WI38 (cell line): ENCODE measurements around the gene EYA2.

Experiments used
- H3K4me3 ChIP-seq: 2 replicates; pipeline ENCODE4 v1.5.1; 2011; ENCODE audit warnings: low read depth, mild to moderate bottlenecking, control low read depth, low read length
- TF ChIP-seq, protein P1 (sequence below): IDR thresholded peaks from 2 replicates; pipeline ENCODE4 v1.5.1; 2012; ENCODE audit warnings: low read depth, mild to moderate bottlenecking, control low read depth, low read length

EYA2 gene

GRCh38 chr20:47235853-47236638 is 341.4 kb downstream of the EYA2 start:
- H3K4me3 ChIP-seq = no peak overlapping the region
- TF ChIP-seq, protein P1, sequence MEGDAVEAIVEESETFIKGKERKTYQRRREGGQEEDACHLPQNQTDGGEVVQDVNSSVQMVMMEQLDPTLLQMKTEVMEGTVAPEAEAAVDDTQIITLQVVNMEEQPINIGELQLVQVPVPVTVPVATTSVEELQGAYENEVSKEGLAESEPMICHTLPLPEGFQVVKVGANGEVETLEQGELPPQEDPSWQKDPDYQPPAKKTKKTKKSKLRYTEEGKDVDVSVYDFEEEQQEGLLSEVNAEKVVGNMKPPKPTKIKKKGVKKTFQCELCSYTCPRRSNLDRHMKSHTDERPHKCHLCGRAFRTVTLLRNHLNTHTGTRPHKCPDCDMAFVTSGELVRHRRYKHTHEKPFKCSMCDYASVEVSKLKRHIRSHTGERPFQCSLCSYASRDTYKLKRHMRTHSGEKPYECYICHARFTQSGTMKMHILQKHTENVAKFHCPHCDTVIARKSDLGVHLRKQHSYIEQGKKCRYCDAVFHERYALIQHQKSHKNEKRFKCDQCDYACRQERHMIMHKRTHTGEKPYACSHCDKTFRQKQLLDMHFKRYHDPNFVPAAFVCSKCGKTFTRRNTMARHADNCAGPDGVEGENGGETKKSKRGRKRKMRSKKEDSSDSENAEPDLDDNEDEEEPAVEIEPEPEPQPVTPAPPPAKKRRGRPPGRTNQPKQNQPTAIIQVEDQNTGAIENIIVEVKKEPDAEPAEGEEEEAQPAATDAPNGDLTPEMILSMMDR = no peak

DNA sequence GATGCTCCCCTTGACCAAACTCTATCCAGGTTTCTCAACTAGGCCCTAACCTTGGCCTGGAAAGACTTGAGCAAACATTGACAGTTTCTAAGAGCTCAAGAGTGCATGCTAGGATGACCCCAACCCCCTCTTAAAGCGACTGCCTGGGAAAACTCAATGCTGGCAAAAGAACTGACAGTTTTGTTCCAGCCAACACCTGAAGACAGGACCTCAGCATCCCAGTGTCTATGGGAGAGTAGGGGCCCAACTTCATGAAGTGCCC is 341.9 kb downstream of the EYA2 start:
- TF ChIP-seq, protein P1 = no peak
- no peak overlapping the region for H3K4me3 ChIP-seq

DNA sequence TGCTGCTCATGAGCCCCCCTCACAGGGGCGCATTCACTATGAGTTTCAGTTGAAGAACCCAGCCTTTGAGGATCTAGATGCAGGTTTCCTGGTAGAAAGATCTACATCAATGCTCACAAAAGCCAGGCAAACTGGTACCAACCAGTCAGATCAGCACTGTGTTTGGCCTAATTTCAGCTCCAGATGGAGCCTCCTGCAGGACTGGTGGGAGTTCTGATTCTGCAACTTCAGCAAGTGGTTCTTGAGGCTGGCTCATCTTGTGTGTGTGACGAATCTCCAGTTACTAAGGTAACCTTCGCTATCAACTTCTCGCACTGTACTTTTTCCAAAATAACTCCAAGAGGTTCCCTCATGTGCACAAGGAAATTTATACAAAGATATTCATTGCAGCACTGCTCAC is 343.1 kb downstream of the EYA2 start:
- TF ChIP-seq, protein P1 = no peak

More for the DNA sequence above, 343.1 kb downstream of the EYA2 start:
- no peak overlapping the region for H3K4me3 ChIP-seq
